Neural progenitor cell (in vitro differentiated cells): Measurements from ENCODE around the gene NES.

Experiments
- EZH2 ChIP-seq: fragments of 200-600 bp; sonication (generic); IDR thresholded peaks from 2 replicates; pipeline ENCODE4 v1.6.1; 2017; ENCODE audit warnings: antibody characterized with exemption, mild to moderate bottlenecking, moderate library complexity
- EZH2phosphoT487 ChIP-seq: fragments of 200-600 bp; sonication (generic); IDR thresholded peaks from 2 replicates; pipeline ENCODE4 v1.6.1; 2017; ENCODE audit warnings: antibody characterized with exemption
- TF ChIP-seq, protein P1 (sequence below): fragments of 200-600 bp; sonication (generic); IDR thresholded peaks from 2 replicates; pipeline ENCODE4 v1.5.1; 2017; ENCODE audit warnings: antibody characterized with exemption, mild to moderate bottlenecking

DNA sequence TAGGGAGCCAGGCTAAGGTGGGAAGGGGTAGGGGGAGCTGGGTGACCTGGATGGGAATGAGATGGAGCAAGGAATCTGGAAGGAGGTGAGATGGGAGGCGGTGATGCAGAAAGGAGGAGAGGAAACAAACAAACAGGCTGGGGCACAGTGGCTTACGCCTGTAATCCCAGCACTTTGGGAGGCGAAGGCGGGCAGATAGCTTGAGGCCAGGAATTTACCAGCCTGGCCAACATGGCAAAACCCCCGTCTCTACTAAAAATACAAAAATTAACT, 17.4 kb upstream of the NES start:
- TF ChIP-seq, protein P1, sequence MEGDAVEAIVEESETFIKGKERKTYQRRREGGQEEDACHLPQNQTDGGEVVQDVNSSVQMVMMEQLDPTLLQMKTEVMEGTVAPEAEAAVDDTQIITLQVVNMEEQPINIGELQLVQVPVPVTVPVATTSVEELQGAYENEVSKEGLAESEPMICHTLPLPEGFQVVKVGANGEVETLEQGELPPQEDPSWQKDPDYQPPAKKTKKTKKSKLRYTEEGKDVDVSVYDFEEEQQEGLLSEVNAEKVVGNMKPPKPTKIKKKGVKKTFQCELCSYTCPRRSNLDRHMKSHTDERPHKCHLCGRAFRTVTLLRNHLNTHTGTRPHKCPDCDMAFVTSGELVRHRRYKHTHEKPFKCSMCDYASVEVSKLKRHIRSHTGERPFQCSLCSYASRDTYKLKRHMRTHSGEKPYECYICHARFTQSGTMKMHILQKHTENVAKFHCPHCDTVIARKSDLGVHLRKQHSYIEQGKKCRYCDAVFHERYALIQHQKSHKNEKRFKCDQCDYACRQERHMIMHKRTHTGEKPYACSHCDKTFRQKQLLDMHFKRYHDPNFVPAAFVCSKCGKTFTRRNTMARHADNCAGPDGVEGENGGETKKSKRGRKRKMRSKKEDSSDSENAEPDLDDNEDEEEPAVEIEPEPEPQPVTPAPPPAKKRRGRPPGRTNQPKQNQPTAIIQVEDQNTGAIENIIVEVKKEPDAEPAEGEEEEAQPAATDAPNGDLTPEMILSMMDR, result no peak
- TF ChIP-seq EZH2, result no peak
- no peak for TF ChIP-seq EZH2phosphoT487
